HL-60 (cell line): ENCODE data around the gene SPPL2B.

Experiments used
- GABPA ChIP-seq: IDR thresholded peaks from 2 replicates; pipeline ENCODE4 v1.6.1; 2012; ENCODE audit warnings: low read depth
- POLR2AphosphoS5 ChIP-seq: IDR thresholded peaks from 2 replicates; pipeline ENCODE4 v1.6.1; 2012; ENCODE audit warnings: low read depth
- SPI1 ChIP-seq: IDR thresholded peaks from 2 replicates; pipeline ENCODE4 v1.6.1; 2012; ENCODE audit warnings: low read depth, mild to moderate bottlenecking, borderline replicate concordance
- TF ChIP-seq, protein P1 (sequence below): IDR thresholded peaks from one replicate; pipeline ENCODE4 v1.5.1; 2011; ENCODE audit warnings: low read length, control low read depth, inconsistent platforms; ENCODE audit not compliant: insufficient read depth
- TF ChIP-seq, protein P2 (sequence below): IDR thresholded peaks from 2 replicates; pipeline ENCODE4 v1.6.1; 2012; ENCODE audit warnings: low read depth; ENCODE audit not compliant: insufficient replicate concordance

DNA sequence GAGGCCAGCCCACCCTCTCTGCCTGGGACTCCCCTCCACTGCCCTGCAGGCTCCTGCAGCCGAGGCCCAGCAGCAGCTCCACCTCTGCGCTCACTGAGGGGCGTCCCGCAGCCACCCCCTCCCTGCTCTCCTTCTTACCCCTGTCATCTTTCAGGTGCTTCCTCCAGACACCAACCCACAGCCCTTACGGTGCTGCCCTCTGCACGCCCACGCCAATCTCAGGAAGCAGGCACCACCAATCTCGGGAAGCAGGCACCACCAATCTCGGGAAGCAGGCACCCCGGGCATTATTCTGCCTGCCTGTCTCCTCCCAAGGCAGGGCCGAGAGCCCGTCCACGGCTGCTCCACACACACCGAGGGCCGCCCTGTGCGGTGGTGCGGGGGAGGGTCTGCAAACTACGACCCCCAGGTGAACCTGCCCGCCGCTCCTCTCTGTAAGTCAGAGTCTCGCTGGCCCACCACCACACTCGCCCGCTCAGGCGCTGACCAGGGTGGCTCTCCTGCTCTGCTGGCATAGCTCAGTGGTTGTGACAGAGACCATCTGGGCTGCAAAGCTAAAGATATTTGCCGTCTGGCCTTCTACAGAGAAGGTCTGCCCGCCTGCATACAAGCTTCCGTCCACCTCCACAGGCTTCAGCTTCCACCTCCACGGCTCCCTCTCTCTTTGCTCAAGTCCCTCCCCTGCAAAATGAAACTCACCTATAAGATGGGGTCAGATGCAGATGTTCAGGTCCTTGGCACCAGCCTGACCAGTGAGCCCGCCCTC lies 3.0 kb upstream of the SPPL2B start:
- TF ChIP-seq POLR2AphosphoS5 (no peak), GABPA (no peak), SPI1 (no peak)
- TF ChIP-seq, protein P1, sequence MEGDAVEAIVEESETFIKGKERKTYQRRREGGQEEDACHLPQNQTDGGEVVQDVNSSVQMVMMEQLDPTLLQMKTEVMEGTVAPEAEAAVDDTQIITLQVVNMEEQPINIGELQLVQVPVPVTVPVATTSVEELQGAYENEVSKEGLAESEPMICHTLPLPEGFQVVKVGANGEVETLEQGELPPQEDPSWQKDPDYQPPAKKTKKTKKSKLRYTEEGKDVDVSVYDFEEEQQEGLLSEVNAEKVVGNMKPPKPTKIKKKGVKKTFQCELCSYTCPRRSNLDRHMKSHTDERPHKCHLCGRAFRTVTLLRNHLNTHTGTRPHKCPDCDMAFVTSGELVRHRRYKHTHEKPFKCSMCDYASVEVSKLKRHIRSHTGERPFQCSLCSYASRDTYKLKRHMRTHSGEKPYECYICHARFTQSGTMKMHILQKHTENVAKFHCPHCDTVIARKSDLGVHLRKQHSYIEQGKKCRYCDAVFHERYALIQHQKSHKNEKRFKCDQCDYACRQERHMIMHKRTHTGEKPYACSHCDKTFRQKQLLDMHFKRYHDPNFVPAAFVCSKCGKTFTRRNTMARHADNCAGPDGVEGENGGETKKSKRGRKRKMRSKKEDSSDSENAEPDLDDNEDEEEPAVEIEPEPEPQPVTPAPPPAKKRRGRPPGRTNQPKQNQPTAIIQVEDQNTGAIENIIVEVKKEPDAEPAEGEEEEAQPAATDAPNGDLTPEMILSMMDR: no peak
- TF ChIP-seq, protein P2, sequence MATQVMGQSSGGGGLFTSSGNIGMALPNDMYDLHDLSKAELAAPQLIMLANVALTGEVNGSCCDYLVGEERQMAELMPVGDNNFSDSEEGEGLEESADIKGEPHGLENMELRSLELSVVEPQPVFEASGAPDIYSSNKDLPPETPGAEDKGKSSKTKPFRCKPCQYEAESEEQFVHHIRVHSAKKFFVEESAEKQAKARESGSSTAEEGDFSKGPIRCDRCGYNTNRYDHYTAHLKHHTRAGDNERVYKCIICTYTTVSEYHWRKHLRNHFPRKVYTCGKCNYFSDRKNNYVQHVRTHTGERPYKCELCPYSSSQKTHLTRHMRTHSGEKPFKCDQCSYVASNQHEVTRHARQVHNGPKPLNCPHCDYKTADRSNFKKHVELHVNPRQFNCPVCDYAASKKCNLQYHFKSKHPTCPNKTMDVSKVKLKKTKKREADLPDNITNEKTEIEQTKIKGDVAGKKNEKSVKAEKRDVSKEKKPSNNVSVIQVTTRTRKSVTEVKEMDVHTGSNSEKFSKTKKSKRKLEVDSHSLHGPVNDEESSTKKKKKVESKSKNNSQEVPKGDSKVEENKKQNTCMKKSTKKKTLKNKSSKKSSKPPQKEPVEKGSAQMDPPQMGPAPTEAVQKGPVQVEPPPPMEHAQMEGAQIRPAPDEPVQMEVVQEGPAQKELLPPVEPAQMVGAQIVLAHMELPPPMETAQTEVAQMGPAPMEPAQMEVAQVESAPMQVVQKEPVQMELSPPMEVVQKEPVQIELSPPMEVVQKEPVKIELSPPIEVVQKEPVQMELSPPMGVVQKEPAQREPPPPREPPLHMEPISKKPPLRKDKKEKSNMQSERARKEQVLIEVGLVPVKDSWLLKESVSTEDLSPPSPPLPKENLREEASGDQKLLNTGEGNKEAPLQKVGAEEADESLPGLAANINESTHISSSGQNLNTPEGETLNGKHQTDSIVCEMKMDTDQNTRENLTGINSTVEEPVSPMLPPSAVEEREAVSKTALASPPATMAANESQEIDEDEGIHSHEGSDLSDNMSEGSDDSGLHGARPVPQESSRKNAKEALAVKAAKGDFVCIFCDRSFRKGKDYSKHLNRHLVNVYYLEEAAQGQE: no peak
